OCI-LY3 (cell line): Measurements from ENCODE around the gene TGFBR1.

Experiments used
- H2AFZ ChIP-seq: fragments of 200-600, 300-600 bp; shearing (Covaris generic); 2 replicates; pipeline ENCODE4 v1.6.0; 2014; ENCODE audit warnings: antibody characterized with exemption, low read depth, low read length
- H3K27ac ChIP-seq: fragments of 200-600, 300-600 bp; sonication (generic); 2 replicates; pipeline ENCODE4 v1.5.1; 2014; ENCODE audit warnings: mild to moderate bottlenecking, low read length, moderate library complexity, mixed read lengths
- H3K27me3 ChIP-seq: fragments of 200-600, 300-600 bp; sonication (generic); 2 replicates; pipeline ENCODE4 v1.6.1; 2014; ENCODE audit warnings: low read depth, low read length, mixed read lengths
- H3K36me3 ChIP-seq: fragments of 200-600, 300-600 bp; sonication (generic); replicated peaks from 2 replicates; pipeline ENCODE3; 2014; ENCODE audit warnings: low read depth, low read length, mixed read lengths
- H3K4me1 ChIP-seq: fragments of 300-600, 200-600 bp; sonication (generic); 2 replicates; pipeline ENCODE4 v1.6.1; 2014; ENCODE audit warnings: low read length, mixed read lengths
- H3K4me2 ChIP-seq: fragments of 200-600, 300-600 bp; sonication (generic); 2 replicates; pipeline ENCODE4 v1.6.1; 2014; ENCODE audit warnings: low read length, mixed read lengths
- H3K4me3 ChIP-seq: fragments of 300-600, 200-600 bp; sonication (generic); 2 replicates; pipeline ENCODE4 v1.5.1; 2014; ENCODE audit warnings: antibody characterized with exemption, mild to moderate bottlenecking, low read length, moderate library complexity
- H3K79me2 ChIP-seq: fragments of 300-600, 200-600 bp; shearing (Covaris generic); 2 replicates; pipeline ENCODE4 v1.6.1; 2014; ENCODE audit warnings: mild to moderate bottlenecking, low read length, mixed read lengths
- H3K9ac ChIP-seq: fragments of 300-600, 200-600 bp; shearing (Covaris generic); 2 replicates; pipeline ENCODE4 v1.6.0; 2014; ENCODE audit warnings: mild to moderate bottlenecking, low read length, moderate library complexity
- H3K9me3 ChIP-seq: fragments of 200-600, 300-600 bp; shearing (Covaris generic); 2 replicates; pipeline ENCODE4 v1.6.1; 2014; ENCODE audit warnings: low read length, mixed read lengths; ENCODE audit not compliant: insufficient read depth
- H4K20me1 ChIP-seq: fragments of 200-600, 300-600 bp; sonication (generic); 2 replicates; pipeline ENCODE4 v1.6.1; 2016; ENCODE audit warnings: low read length, mixed read lengths; ENCODE audit not compliant: insufficient read depth
- EZH2phosphoT487 ChIP-seq: fragments of 200-600 bp; shearing (Covaris generic); IDR thresholded peaks from 2 replicates; pipeline ENCODE4 v1.6.1; 2018; ENCODE audit warnings: antibody characterized with exemption, mixed run types, low read depth
- TF ChIP-seq, protein P1 (sequence below): fragments of 200-600, 300-600 bp; sonication (generic); IDR thresholded peaks from 2 replicates; pipeline ENCODE4 v1.5.1; 2014; ENCODE audit warnings: antibody characterized with exemption, low read length, low read depth

Gene TGFBR1

DNA sequence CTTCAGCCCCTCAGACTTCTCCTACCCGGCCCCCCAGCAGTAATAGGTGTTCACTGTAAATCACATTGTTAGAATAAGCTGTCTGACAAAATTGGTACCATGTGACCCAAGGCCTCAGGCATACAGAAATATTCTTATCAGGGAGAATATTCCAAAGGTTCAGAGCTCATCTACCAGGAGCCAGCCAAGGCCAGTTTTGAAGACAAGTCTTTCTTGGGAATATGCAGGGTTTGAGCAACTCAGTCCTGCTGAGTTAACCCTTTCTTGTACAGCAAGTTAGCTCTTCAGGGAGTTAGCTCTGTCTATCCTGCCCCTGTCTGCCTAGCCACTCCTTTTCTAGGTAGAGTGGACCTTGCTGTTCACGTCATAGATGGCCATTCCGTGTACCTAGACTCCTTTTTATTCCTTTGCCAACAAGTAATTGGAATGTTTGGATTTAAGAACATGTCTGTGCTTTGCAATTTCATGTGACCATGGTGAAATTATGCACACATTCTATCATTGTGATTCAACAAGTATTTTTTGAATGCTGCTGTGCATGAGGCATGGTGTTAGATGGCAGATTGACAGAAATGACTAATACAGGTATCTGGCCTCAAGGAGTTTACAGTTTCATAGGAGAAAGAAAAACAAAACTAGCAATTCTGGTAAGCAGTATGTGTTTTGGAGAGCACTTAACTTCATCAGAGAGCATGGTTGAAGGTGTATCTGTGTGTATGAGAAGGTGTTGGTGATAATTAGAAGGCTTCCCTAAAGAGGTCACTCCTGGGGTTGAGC, 22.6 kb downstream of the TGFBR1 start:
- no peaks in the 10 kb centered on the region for H3K9me3 ChIP-seq
- peaks cover 70% of the 10 kb centered on the region for H3K4me1 ChIP-seq
- no peak for TF ChIP-seq EZH2phosphoT487
- TF ChIP-seq, protein P1, sequence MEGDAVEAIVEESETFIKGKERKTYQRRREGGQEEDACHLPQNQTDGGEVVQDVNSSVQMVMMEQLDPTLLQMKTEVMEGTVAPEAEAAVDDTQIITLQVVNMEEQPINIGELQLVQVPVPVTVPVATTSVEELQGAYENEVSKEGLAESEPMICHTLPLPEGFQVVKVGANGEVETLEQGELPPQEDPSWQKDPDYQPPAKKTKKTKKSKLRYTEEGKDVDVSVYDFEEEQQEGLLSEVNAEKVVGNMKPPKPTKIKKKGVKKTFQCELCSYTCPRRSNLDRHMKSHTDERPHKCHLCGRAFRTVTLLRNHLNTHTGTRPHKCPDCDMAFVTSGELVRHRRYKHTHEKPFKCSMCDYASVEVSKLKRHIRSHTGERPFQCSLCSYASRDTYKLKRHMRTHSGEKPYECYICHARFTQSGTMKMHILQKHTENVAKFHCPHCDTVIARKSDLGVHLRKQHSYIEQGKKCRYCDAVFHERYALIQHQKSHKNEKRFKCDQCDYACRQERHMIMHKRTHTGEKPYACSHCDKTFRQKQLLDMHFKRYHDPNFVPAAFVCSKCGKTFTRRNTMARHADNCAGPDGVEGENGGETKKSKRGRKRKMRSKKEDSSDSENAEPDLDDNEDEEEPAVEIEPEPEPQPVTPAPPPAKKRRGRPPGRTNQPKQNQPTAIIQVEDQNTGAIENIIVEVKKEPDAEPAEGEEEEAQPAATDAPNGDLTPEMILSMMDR, result no peak
- no peaks in the 10 kb centered on the region for H4K20me1 ChIP-seq
- H3K4me3 ChIP-seq, result no peak overlapping the region
- peaks cover 26% of the 10 kb centered on the region for H3K36me3 ChIP-seq
- H3K27me3 ChIP-seq, result no peaks in the 10 kb centered on the region
- H3K9ac ChIP-seq, result no peak overlapping the region
- peak overlapping the region; percentile 80 for H3K27ac ChIP-seq
- H3K79me2 ChIP-seq, result peaks cover 66% of the 10 kb centered on the region
- H3K4me2 ChIP-seq, result peak overlapping the region; percentile 48
- no peak overlapping the region for H2AFZ ChIP-seq

DNA sequence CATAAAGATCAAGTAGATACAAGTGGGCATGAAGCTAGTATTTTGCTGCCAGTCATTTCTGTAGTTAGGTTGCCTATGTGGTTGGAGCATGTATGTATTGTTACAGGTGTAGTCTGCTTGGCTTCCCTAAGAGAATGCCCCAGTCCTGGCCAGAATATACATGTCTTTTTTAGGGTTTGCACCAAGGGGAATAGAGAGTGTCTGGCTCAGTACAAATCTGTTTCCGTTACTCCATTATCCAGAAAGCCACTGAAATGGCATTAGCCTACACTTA, 23.2 kb downstream of the TGFBR1 start:
- peaks cover 69% of the 10 kb centered on the region for H3K4me1 ChIP-seq
- no peak overlapping the region for H3K9ac ChIP-seq
- H3K4me3 ChIP-seq, result no peak overlapping the region
- no peak overlapping the region for H2AFZ ChIP-seq
- H3K9me3 ChIP-seq, result no peaks in the 10 kb centered on the region
- H3K79me2 ChIP-seq, result peaks cover 62% of the 10 kb centered on the region
- H3K27me3 ChIP-seq, result no peaks in the 10 kb centered on the region
- TF ChIP-seq EZH2phosphoT487, result no peak
- TF ChIP-seq, protein P1, result no peak
- peak overlapping the region; percentile 48 for H3K4me2 ChIP-seq
- H3K27ac ChIP-seq, result peak overlapping the region; percentile 80
- no peaks in the 10 kb centered on the region for H4K20me1 ChIP-seq
- H3K36me3 ChIP-seq, result peaks cover 30% of the 10 kb centered on the region

DNA sequence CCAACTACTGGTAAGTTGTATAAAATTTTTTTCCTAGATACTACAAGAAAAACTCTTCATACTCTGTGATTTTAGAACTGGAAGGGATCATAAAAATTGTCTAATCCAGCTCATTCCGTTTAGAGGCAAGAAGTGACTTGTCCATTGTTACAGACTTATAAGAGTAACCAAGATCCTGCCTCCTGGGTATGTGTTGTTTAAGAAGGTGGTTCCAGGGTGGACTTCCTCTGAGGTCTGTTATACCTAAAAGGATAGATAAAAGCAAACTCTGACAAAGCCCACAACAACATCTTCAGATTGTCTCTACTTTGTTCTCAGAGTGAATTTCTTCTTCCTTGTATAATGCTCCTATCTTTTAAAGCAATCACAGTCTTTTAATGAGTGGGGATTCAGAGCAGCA, 24.2 kb downstream of the TGFBR1 start:
- Histone ChIP-seq H3K4me1 (peaks cover 64% of the 10 kb centered on the region), H2AFZ (no peak overlapping the region), H4K20me1 (no peaks in the 10 kb centered on the region), H3K27ac (peak overlapping the region; percentile 80), H3K9ac (peak overlapping the region; percentile 15; the same call in 1 of the 2 replicates), H3K36me3 (peaks cover 32% of the 10 kb centered on the region), H3K4me2 (peak overlapping the region; percentile 48), H3K79me2 (peaks cover 53% of the 10 kb centered on the region), H3K9me3 (no peaks in the 10 kb centered on the region), H3K4me3 (peak overlapping the region; percentile 6; the same call in 1 of the 2 replicates), H3K27me3 (no peaks in the 10 kb centered on the region)
- TF ChIP-seq, protein P1, result no peak
- no peak for TF ChIP-seq EZH2phosphoT487

DNA sequence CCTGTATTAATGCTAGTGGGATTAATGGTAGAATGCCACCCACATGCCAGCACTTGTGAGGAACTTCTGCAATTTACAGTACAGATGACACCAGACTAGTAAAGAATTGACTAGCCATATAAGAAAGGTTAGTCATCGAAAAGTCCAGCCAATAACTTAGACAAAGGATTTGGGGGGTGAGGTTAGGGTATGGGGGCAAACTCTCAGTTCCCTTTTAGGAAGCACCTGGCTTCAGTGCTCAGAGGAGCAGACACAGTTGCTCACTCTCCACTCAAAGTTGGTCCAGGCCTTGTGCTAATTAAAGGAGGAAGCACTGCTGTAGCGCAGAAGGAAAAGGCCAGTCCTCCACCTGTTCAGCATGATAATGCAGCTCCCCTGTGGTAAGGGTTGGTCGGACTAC, 25.2 kb downstream of the TGFBR1 start:
- Histone ChIP-seq H3K4me1 (peaks cover 63% of the 10 kb centered on the region), H4K20me1 (no peaks in the 10 kb centered on the region)

More for the DNA sequence above, 25.2 kb downstream of the TGFBR1 start:
- Histone ChIP-seq H3K9ac (peak overlapping the region; percentile 28; the same call in 1 of the 2 replicates), H3K36me3 (peaks cover 32% of the 10 kb centered on the region), H3K27me3 (no peaks in the 10 kb centered on the region), H3K79me2 (peaks cover 49% of the 10 kb centered on the region), H3K4me3 (peak overlapping the region; percentile 14; the same call in 1 of the 2 replicates), H2AFZ (no peak overlapping the region), H3K27ac (peak overlapping the region; percentile 80), H3K4me2 (peak overlapping the region; percentile 48), H3K9me3 (no peaks in the 10 kb centered on the region)
- 0 out of 2 replicates have a peak, but pooled peaks have one; percentile 40 for TF ChIP-seq EZH2phosphoT487
- TF ChIP-seq, protein P1, result no peak
